NCI-H1417 (cell line): ENCODE measurements around the gene PRKAR1A.
"Not testable (repeated sequence)": the region's sequence is repeated elsewhere in the genome, so short reads cannot be mapped to it uniquely, and the experiment has no call there.

Source experiments
- DNase-seq, 3 experiments: peaks; one replicate each; lab custom pipeline; 2025; lab: John Stamatoyannopoulos, UW

PRKAR1A gene

GRCh38 chr17:68512247-68512959 lies at the start of gene PRKAR1A:
PRKAR1A (plus strand) TSS chr17:68512430; CDS start chr17:68515400, 2,970 bp downstream.
- DNase-seq, result peak; percentile 91 to 97 (median 96)

- DNase-seq, result no peak
These were observed 48.8 kb upstream of the PRKAR1A start for GRCh38 chr17:68463211-68464019.

- no peak for DNase-seq
These were observed 43.9 kb upstream of the PRKAR1A start for GRCh38 chr17:68468334-68468733.

- no peak for DNase-seq
These were observed 43.4 kb upstream of the PRKAR1A start for GRCh38 chr17:68468788-68469187.

- DNase-seq, result no peak
These were observed 41.3 kb upstream of the PRKAR1A start for GRCh38 chr17:68470961-68471360.

GRCh38 chr17:68480885-68481284 lies 31.3 kb upstream of the PRKAR1A start:
- DNase-seq, result no peak

- peak in 1 of 3 experiments; percentile 21 for DNase-seq
These were observed 29.6 kb upstream of the PRKAR1A start for GRCh38 chr17:68482576-68483041.

GRCh38 chr17:68484458-68484857 lies 27.8 kb upstream of the PRKAR1A start:
- DNase-seq, result no peak

GRCh38 chr17:68489919-68490318 lies 22.3 kb upstream of the PRKAR1A start:
- DNase-seq, result no peak

GRCh38 chr17:68491381-68492231 lies 20.6 kb upstream of the PRKAR1A start:
- DNase-seq, result peak in 1 of 3 experiments; percentile 6

GRCh38 chr17:68492394-68493054 lies 19.7 kb upstream of the PRKAR1A start:
- DNase-seq, result not testable (repeated sequence)

GRCh38 chr17:68495081-68495480 lies 17.1 kb upstream of the PRKAR1A start:
- no peak for DNase-seq

- DNase-seq, result no peak
These were observed 14.3 kb upstream of the PRKAR1A start for GRCh38 chr17:68497885-68498319.

- no peak for DNase-seq
These were observed 13.5 kb upstream of the PRKAR1A start for GRCh38 chr17:68498479-68499326.

GRCh38 chr17:68499587-68499986 lies 12.6 kb upstream of the PRKAR1A start:
- DNase-seq, result no peak

- no peak for DNase-seq
These were observed 11.2 kb upstream of the PRKAR1A start for GRCh38 chr17:68501074-68501473.

GRCh38 chr17:68505951-68506350 lies 6.3 kb upstream of the PRKAR1A start:
- DNase-seq, result no peak

GRCh38 chr17:68507576-68507975 lies 4.7 kb upstream of the PRKAR1A start:
- no peak for DNase-seq

GRCh38 chr17:68509141-68510057 lies 2.8 kb upstream of the PRKAR1A start:
- DNase-seq, result peak; percentile 7 to 69 (median 35)
